Activated CD4-positive, alpha-beta T cell treated with anti-CD3 and anti-CD28 coated beads, Interleukin-2, amount 50 U/mL, for 16 hours (primary cell): ENCODE results near the gene USP37.

Source experiments
- DNase-seq: peaks from one replicate; pipeline ENCODE4 v3.0.0-alpha.2; 2020

Gene USP37

DNA sequence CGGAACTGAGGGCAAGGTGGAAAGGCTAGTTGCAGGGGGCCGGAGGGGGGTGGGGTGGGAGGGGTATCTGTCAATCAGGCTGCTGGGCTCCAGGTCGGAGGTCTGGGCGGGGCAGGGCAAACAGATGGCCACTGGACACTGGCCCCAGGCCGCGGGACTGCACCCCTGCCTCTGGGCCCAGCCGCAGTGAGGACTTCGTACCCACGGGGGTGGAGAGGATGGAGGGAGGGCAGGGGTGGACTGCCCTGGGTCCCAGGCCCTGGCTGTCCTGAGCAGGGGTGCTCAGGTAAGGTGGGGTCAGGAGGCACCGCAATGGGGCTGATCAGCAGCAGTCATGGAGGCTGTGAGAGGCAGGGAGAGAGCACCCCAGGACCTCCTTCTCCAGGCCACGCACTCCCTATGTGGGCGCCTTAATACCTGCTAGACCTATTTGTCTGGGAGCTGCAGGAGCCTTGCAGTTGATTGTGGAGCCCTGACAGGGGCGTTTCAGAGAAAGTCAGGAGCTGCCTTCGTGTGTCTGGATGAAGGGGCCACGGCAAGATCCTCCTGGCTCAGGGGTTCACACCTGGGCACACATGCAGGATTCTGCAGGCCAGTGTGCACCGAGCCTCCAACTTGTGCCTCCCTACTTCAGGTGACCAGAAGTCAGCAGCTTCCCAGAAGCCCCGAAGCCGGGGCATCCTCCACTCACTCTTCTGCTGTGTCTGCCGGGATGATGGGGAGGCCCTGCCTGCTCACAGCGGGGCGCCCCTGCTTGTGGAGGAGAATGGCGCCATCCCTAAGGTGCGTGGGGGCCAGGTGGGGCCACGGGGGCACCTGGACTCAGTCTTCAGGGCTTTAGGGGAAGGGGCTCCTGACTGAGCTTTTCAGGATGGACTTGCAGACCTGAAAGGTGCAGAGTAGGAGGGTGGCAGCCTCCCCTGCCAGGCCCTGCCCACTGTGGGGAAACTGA lies 166.9 kb downstream of the USP37 start:
- no peak for DNase-seq
